Gastrocnemius medialis (tissue), 4 donors: ENCODE measurements around the gene TPSB2.

ENCODE experiments used
- CTCF ChIP-seq, 5 experiments: fragments of 450-650 bp in 3 of 5; fragments of 200-600 bp in 2 of 5; sonication (generic) in 2 of 5; IDR thresholded peaks in 4 of 5; conservative IDR thresholded peaks in 1 of 5; 1 replicate in 4 of 5; 2 replicates in 1 of 5; pipeline ENCODE4 v1.5.1; 2016 to 2019; ENCODE audit warnings: antibody characterized with exemption in 5 of 5, mild to moderate bottlenecking in 3 of 5, moderate library complexity in 3 of 5
- POLR2A ChIP-seq, 2 donors: fragments of 450-650 bp; IDR thresholded peaks; one replicate each; pipeline ENCODE4 v1.6.1; 2017; ENCODE audit warnings: antibody characterized with exemption in 2 of 2, mild to moderate bottlenecking in 2 of 2, moderate library complexity in 2 of 2

- no peak for TF ChIP-seq CTCF (IDR thresholded peaks at IDR 0.05 in 4 of 5, conservative IDR thresholded peaks at IDR 0.05 in 1 of 5)
- no peak for TF ChIP-seq POLR2A (IDR thresholded peaks at IDR 0.05)
Measured at GRCh38 chr16:1264345-1265089, 34.5 kb upstream of the TPSB2 start.
